Upper lobe of left lung (tissue), 6 donors: ENCODE data around the gene EHD2. TPM values are rescaled to one million over a fixed set of nuclear protein-coding genes. Genes with fewer than 3 reads are reported as not detected.

Experiments used
- ATAC-seq, 2 donors: fragments of 200-7000 bp; cut with Tn5 transposase; one replicate each; pipeline ENCODE4 v1.9.1; 2022; ENCODE audit warnings: mild to moderate bottlenecking in 2 of 2, moderate library complexity in 2 of 2; ENCODE audit not compliant: low FRiP score in 2 of 2
- DNase-seq, 2 donors: peaks; one replicate each; pipeline ENCODE4 v3.0.0-alpha.2; 2019 to 2020
- H3K27ac ChIP-seq, 4 donors: fragments of 200-600 bp; sonication (generic); one replicate each; pipeline ENCODE4 v1.5.1; 2016 to 2019
- H3K27me3 ChIP-seq, 4 donors: fragments of 200-600 bp; sonication (generic); one replicate each; pipeline ENCODE4 v1.5.1; 2017 to 2019
- H3K36me3 ChIP-seq, 4 donors: fragments of 200-600 bp; sonication (generic); one replicate each; pipeline ENCODE4 v1.5.1; 2016 to 2019
- H3K4me1 ChIP-seq, 4 donors: fragments of 200-600 bp; sonication (generic); one replicate each; pipeline ENCODE4 v1.5.1; 2018 to 2019
- H3K4me3 ChIP-seq, 4 donors: fragments of 200-600 bp; sonication (generic); one replicate each; pipeline ENCODE4 v1.5.1; 2017 to 2019; ENCODE audit warnings: mild to moderate bottlenecking in 2 of 4, moderate library complexity in 1 of 4
- H3K9me3 ChIP-seq, 4 donors: fragments of 200-600 bp; sonication (generic); one replicate each; pipeline ENCODE4 v1.5.1; 2018 to 2019
- CTCF ChIP-seq, 6 experiments: fragments of 450-650 bp in 4 of 6; fragments of 200-600 bp in 2 of 6; sonication (generic) in 2 of 6; IDR thresholded peaks; one replicate each; pipeline ENCODE4 v1.5.1; 2016 to 2019; ENCODE audit warnings: antibody characterized with exemption in 6 of 6
- EP300 ChIP-seq, 4 donors: sonication (generic); formaldehyde crosslinking; IDR thresholded peaks; one replicate each; pipeline ENCODE4 v1.5.1; 2017; ENCODE audit warnings: antibody characterized with exemption in 4 of 4, control low read depth in 2 of 4
- POLR2A ChIP-seq, 4 donors: fragments of 450-650 bp; IDR thresholded peaks; one replicate each; pipeline ENCODE4 v1.5.1; 2016 to 2017; ENCODE audit warnings: antibody characterized with exemption in 4 of 4, mild to moderate bottlenecking in 2 of 4
- POLR2AphosphoS5 ChIP-seq, 2 donors: sonication (generic); formaldehyde crosslinking; IDR thresholded peaks; one replicate each; pipeline ENCODE4 v1.5.1; 2017; ENCODE audit warnings: antibody characterized with exemption in 2 of 2
- WGBS, 2 donors: methylation state at CpG; one replicate each; pipeline ENCODE4 v1.1.5; 2017 to 2018; 5-methylcytosine and 5-hydroxymethylcytosine counted together
- total RNA-seq, 6 donors: library from RNA; depleted of rRNA in 4 of 6; stranded (reverse); fragments of >200 nt in 4 of 6; gene quantifications; one replicate each; pipeline versions ENCODE4 v1.1.0 to v1.2.1, GENCODE V29; 2016 to 2021
- donor health status: DM: no; HTN: no; CAD: no; lungs with moderate emphysema.
- donor health status: DM: no; HTN: yes; CAD: no; lungs with severe emphysema.

EHD2 gene
- total RNA-seq, 6 donors from 2014 or later = 80.7 to 426 (median 181) TPM

GRCh38 chr19:47730910-47731309, 17.7 kb downstream of the EHD2 start:
- no peak for DNase-seq
- Histone ChIP-seq H3K4me1 (peaks cover 39 to 57% (median 43%) of the 10 kb centered on the region in 4 donors), H3K36me3 (peaks cover 0 to 77% (median 13%) of the 10 kb centered on the region in 4 donors), H3K4me3 (no peak overlapping the region), H3K27me3 (no peaks in the 10 kb centered on the region), H3K27ac (peak overlapping the region in 3 of 4 donors; percentile 87 to 90 (median 87)), H3K9me3 (no peaks in the 10 kb centered on the region)
- ATAC-seq = no peak
- WGBS, 2 donors = 94 to 95% methylated on average over 8 of the region's 8 CpGs
- TF ChIP-seq POLR2AphosphoS5 (IDR thresholded peaks at IDR 0.05) (no peak), CTCF (IDR thresholded peaks at IDR 0.05) (no peak), EP300 (IDR thresholded peaks at IDR 0.05) (no peak), POLR2A (IDR thresholded peaks at IDR 0.05) (no peak)

- ATAC-seq = peak in 1 of 2 donors; percentile 45
- DNase-seq = no peak
- no peaks in the 10 kb centered on the region for H3K9me3 ChIP-seq
- TF ChIP-seq EP300 (IDR thresholded peaks at IDR 0.05) (no peak), POLR2A (IDR thresholded peaks at IDR 0.05) (no peak), CTCF (IDR thresholded peaks at IDR 0.05) (no peak), POLR2AphosphoS5 (IDR thresholded peaks at IDR 0.05) (no peak)
- H3K36me3 ChIP-seq = peaks cover 7 to 94% (median 26%) of the 10 kb centered on the region in 4 donors
- no peaks in the 10 kb centered on the region for H3K27me3 ChIP-seq
- no peak overlapping the region for H3K4me3 ChIP-seq
- 72 to 90% methylated on average over 4 of the region's 4 CpGs for WGBS, 2 donors
- peak overlapping the region in 3 of 4 donors; percentile 1 to 53 (median 7) for H3K27ac ChIP-seq
- H3K4me1 ChIP-seq = peaks cover 0 to 15% (median 6%) of the 10 kb centered on the region in 4 donors
Measured at GRCh38 chr19:47735131-47735530, 21.9 kb downstream of the EHD2 start.

- no peaks in the 10 kb centered on the region for H3K27me3 ChIP-seq
- H3K9me3 ChIP-seq = no peaks in the 10 kb centered on the region
- peaks cover 7 to 62% (median 37%) of the 10 kb centered on the region in 4 donors for H3K36me3 ChIP-seq
- 92 to 95% methylated on average over 41 to 48 of the region's 48 CpGs for WGBS, 2 donors
- no peak for ATAC-seq
- TF ChIP-seq POLR2A (IDR thresholded peaks at IDR 0.05) = no peak
- TF ChIP-seq POLR2AphosphoS5 (IDR thresholded peaks at IDR 0.05) = no peak
- TF ChIP-seq CTCF (IDR thresholded peaks at IDR 0.05) = no peak
- no peak for TF ChIP-seq EP300 (IDR thresholded peaks at IDR 0.05)
- H3K27ac ChIP-seq = peak overlapping the region in 3 of 4 donors; percentile 83 to 96 (median 91)
- peak in 1 of 2 donors; percentile 85 for DNase-seq
- H3K4me1 ChIP-seq = peaks cover 27 to 34% (median 30%) of the 10 kb centered on the region in 4 donors
- no peak overlapping the region for H3K4me3 ChIP-seq
Measured at GRCh38 chr19:47740866-47741519, 27.8 kb downstream of the EHD2 start.

GRCh38 chr19:47741544-47742140, 28.4 kb downstream of the EHD2 start:
- DNase-seq (no peak), ATAC-seq (no peak)
- 76 to 80% methylated on average over 15 of the region's 15 CpGs for WGBS, 2 donors
- Histone ChIP-seq H3K36me3 (peaks cover 4 to 56% (median 31%) of the 10 kb centered on the region in 4 donors), H3K9me3 (no peaks in the 10 kb centered on the region), H3K27ac (peak overlapping the region; percentile 55 to 96 (median 87)), H3K4me3 (no peak overlapping the region), H3K27me3 (no peaks in the 10 kb centered on the region), H3K4me1 (peaks cover 34 to 41% (median 36%) of the 10 kb centered on the region in 4 donors)
- no peak for TF ChIP-seq POLR2AphosphoS5 (IDR thresholded peaks at IDR 0.05)
- no peak for TF ChIP-seq POLR2A (IDR thresholded peaks at IDR 0.05)
- no peak for TF ChIP-seq EP300 (IDR thresholded peaks at IDR 0.05)
- TF ChIP-seq CTCF (IDR thresholded peaks at IDR 0.05) = no peak
